H1 (cell line): ENCODE data around the gene DLG5. TPM values are rescaled to one million over a fixed set of nuclear protein-coding genes. Genes with fewer than 3 reads are reported as not detected.
A peak's percentile ranks its signal among the peaks of the same experiment; 100 is the strongest.

Experiments used
- CTCF ChIA-PET: fragments of 300-600 bp; sonication (Branson Sonifier 250); formaldehyde crosslinking; loops from one replicate; lab custom pipeline; 2021; ENCODE audit not compliant: partially characterized antibody; lab: Charles Lee
- POLR2A ChIA-PET: fragments of 300-600 bp; sonication (Branson Sonifier 250); formaldehyde crosslinking; loops from one replicate; lab custom pipeline; 2021; ENCODE audit warnings: inconsistent platforms; ENCODE audit not compliant: partially characterized antibody; lab: Charles Lee
- DNase-seq, 2 experiments: peaks; one replicate each; pipeline versions ENCODE4 v3.0.0 to v3.0.0-alpha.2; 2010 to 2022; ENCODE audit warnings: low spot score in 2 of 2, low read depth in 1 of 2, mixed read lengths in 1 of 2
- FAIRE-seq: peaks from 2 replicates; lab custom pipeline; 2011; peaks lifted over from hg19 to GRCh38; lab: Jason Lieb, UNC
- H2AFZ ChIP-seq: 2 replicates; pipeline ENCODE4 v1.8.1; 2012; ENCODE audit warnings: low read length, inconsistent platforms
- H2AK5ac ChIP-seq: 2 replicates; pipeline ENCODE4 v1.6.1; 2013; ENCODE audit warnings: low read depth, low read length
- H2BK120ac ChIP-seq: replicated peaks from 2 replicates; pipeline ENCODE3; 2013; ENCODE audit warnings: low read depth, low read length, inconsistent platforms
- H2BK12ac ChIP-seq: 2 replicates; pipeline ENCODE4 v1.6.1; 2013; ENCODE audit warnings: low read depth, low read length
- H2BK15ac ChIP-seq: 2 replicates; pipeline ENCODE4 v1.6.1; 2013; ENCODE audit warnings: low read length
- H2BK20ac ChIP-seq: 2 replicates; pipeline ENCODE4 v1.6.1; 2013; ENCODE audit warnings: low read length
- H2BK5ac ChIP-seq: 2 replicates; pipeline ENCODE4 v1.6.1; 2013; ENCODE audit warnings: low read depth, low read length
- H3K14ac ChIP-seq: 2 replicates; pipeline ENCODE4 v1.6.1; 2013; ENCODE audit warnings: inconsistent platforms; ENCODE audit not compliant: insufficient read length
- H3K18ac ChIP-seq: 2 replicates; pipeline ENCODE4 v1.6.1; 2013; ENCODE audit warnings: low read length; ENCODE audit errors: extremely low read depth
- H3K23ac ChIP-seq: 2 replicates; pipeline ENCODE4 v1.6.1; 2013; ENCODE audit warnings: inconsistent platforms; ENCODE audit not compliant: insufficient read length
- H3K23me2 ChIP-seq: 2 replicates; pipeline ENCODE4 v1.6.1; 2013; ENCODE audit warnings: low read depth, low read length
- H3K27ac ChIP-seq: 2 replicates; pipeline ENCODE4 v1.6.1; 2011; ENCODE audit warnings: low read depth, low read length, inconsistent platforms
- H3K27me3 ChIP-seq, 4 experiments: replicated peaks in 1 of 4; 1 replicate in 1 of 4; 2 replicates in 3 of 4; pipeline versions ENCODE4 v1.6.1 to v1.8.1; 2011 to 2013; ENCODE audit warnings: low read length in 3 of 4, mild to moderate bottlenecking in 3 of 4, inconsistent platforms in 2 of 4, mixed read lengths in 2 of 4, moderate library complexity in 1 of 4; ENCODE audit not compliant: control insufficient read depth in 3 of 4, insufficient read depth in 3 of 4; ENCODE audit errors: extremely low read depth in 1 of 4
- H3K36me3 ChIP-seq, 4 experiments: 2 replicates each; pipeline versions ENCODE4 v1.6.1 to v1.8.1; 2011 to 2013; ENCODE audit warnings: mild to moderate bottlenecking in 4 of 4, low read length in 3 of 4, moderate library complexity in 2 of 4, control low read depth in 1 of 4, inconsistent platforms in 1 of 4; ENCODE audit not compliant: insufficient read depth in 4 of 4, control insufficient read depth in 2 of 4
- H3K4ac ChIP-seq: replicated peaks from 2 replicates; pipeline ENCODE3; 2013; ENCODE audit warnings: low read length, low read depth, mixed read lengths, inconsistent platforms; ENCODE audit not compliant: insufficient read length
- H3K4me1 ChIP-seq, 4 experiments: replicated peaks in 1 of 4; 1 replicate in 1 of 4; 2 replicates in 3 of 4; pipeline versions ENCODE4 v1.6.1 to v1.8.1; 2011 to 2013; ENCODE audit warnings: low read length in 3 of 4, inconsistent platforms in 2 of 4, mixed read lengths in 1 of 4; ENCODE audit not compliant: insufficient read depth in 4 of 4, control insufficient read depth in 3 of 4
- H3K4me2 ChIP-seq, 2 experiments: 2 replicates each; pipeline versions ENCODE4 v1.6.1 to v1.8.1; 2011 to 2013; ENCODE audit warnings: low read depth in 2 of 2, low read length in 2 of 2, control low read depth in 1 of 2, inconsistent platforms in 1 of 2, mild to moderate bottlenecking in 1 of 2; ENCODE audit not compliant: insufficient read depth in 1 of 2
- H3K4me3 ChIP-seq, 4 experiments: fragments of 200-600, 300-600 bp in 1 of 4; sonication (generic), shearing (Covaris generic), sonication (Bioruptor Twin) in 1 of 4; 2 replicates each; pipeline versions ENCODE4 v1.5.1 to v1.8.1; 2011 to 2016; ENCODE audit warnings: low read length in 4 of 4, low read depth in 3 of 4, control low read depth in 2 of 4, inconsistent platforms in 2 of 4, mild to moderate bottlenecking in 2 of 4, mixed read lengths in 1 of 4, moderate library complexity in 1 of 4; ENCODE audit not compliant: insufficient read depth in 2 of 4; ENCODE audit errors: extremely low read depth in 1 of 4
- H3K56ac ChIP-seq: replicated peaks from 2 replicates; pipeline ENCODE3; 2013; ENCODE audit warnings: low read depth, mild to moderate bottlenecking, mixed read lengths, low read length, inconsistent platforms; ENCODE audit not compliant: insufficient read length
- H3K79me1 ChIP-seq: 2 replicates; pipeline ENCODE4 v1.6.1; 2013; ENCODE audit warnings: low read depth, low read length, control low read depth
- H3K79me2 ChIP-seq, 2 experiments: 2 replicates each; pipeline versions ENCODE4 v1.6.1 to v1.8.1; 2012 to 2013; ENCODE audit warnings: low read length in 2 of 2, mild to moderate bottlenecking in 2 of 2, inconsistent platforms in 1 of 2; ENCODE audit not compliant: insufficient read depth in 2 of 2, control insufficient read depth in 1 of 2
- H3K9ac ChIP-seq, 4 experiments: replicated peaks in 1 of 4; 1 replicate in 1 of 4; 2 replicates in 3 of 4; pipeline versions ENCODE4 v1.6.1 to v1.8.1; 2011 to 2013; ENCODE audit warnings: low read depth in 3 of 4, low read length in 3 of 4, control low read depth in 2 of 4, mild to moderate bottlenecking in 2 of 4, moderate library complexity in 2 of 4, inconsistent platforms in 1 of 4; ENCODE audit errors: extremely low read depth in 1 of 4
- H3K9me3 ChIP-seq, 2 experiments: 2 replicates each; pipeline versions ENCODE4 v1.6.1 to v1.8.1; 2012 to 2013; ENCODE audit warnings: mild to moderate bottlenecking in 2 of 2, moderate library complexity in 2 of 2, control low read depth in 1 of 2, inconsistent platforms in 1 of 2, low read depth in 1 of 2, low read length in 1 of 2, mixed read lengths in 1 of 2; ENCODE audit not compliant: insufficient read depth in 2 of 2
- H4K20me1 ChIP-seq, 2 experiments: replicated peaks in 1 of 2; 2 replicates each; pipeline versions ENCODE3 to v1.8.1; 2011 to 2013; ENCODE audit warnings: inconsistent platforms in 2 of 2, low read length in 2 of 2, mild to moderate bottlenecking in 1 of 2; ENCODE audit not compliant: insufficient read depth in 2 of 2, control insufficient read depth in 1 of 2
- H4K5ac ChIP-seq: 2 replicates; pipeline ENCODE4 v1.6.1; 2013; ENCODE audit warnings: low read length, low read depth, mixed read lengths, inconsistent platforms; ENCODE audit not compliant: insufficient read length
- H4K8ac ChIP-seq: 2 replicates; pipeline ENCODE4 v1.8.0; 2013; ENCODE audit warnings: mild to moderate bottlenecking, moderate library complexity, low read length, inconsistent platforms; ENCODE audit not compliant: insufficient read depth; ENCODE audit errors: extremely low read depth
- H4K91ac ChIP-seq: replicated peaks from 2 replicates; pipeline ENCODE3; 2013; ENCODE audit warnings: low read length, mixed read lengths, inconsistent platforms; ENCODE audit not compliant: insufficient read length
- BCL11A ChIP-seq, 2 experiments: IDR thresholded peaks; one replicate each; pipeline ENCODE4 v1.6.1; 2011; ENCODE audit warnings: low read depth in 2 of 2, low read length in 2 of 2, mild to moderate bottlenecking in 2 of 2
- CTBP2 ChIP-seq: IDR thresholded peaks from 2 replicates; pipeline ENCODE4 v1.7.0; 2011; ENCODE audit warnings: borderline replicate concordance, mild to moderate bottlenecking, moderate library complexity, mixed read lengths, low read length; ENCODE audit not compliant: insufficient read depth, insufficient read length
- EZH2 ChIP-seq: fragments of 200-600 bp; sonication (generic); IDR thresholded peaks from 2 replicates; pipeline ENCODE4 v1.7.1; 2012; ENCODE audit warnings: low read depth, mild to moderate bottlenecking, moderate library complexity, low read length, inconsistent platforms; ENCODE audit not compliant: severe bottlenecking
- GABPA ChIP-seq: IDR thresholded peaks from 2 replicates; pipeline ENCODE4 v1.6.1; 2011; ENCODE audit warnings: mild to moderate bottlenecking, low read length, moderate library complexity, borderline replicate concordance; ENCODE audit not compliant: insufficient read depth
- JUN ChIP-seq: IDR thresholded peaks from 2 replicates; pipeline ENCODE4 v1.6.1; 2011; ENCODE audit warnings: low read depth, mild to moderate bottlenecking, improper control_type of control experiment, low read length
- KDM4A ChIP-seq: IDR thresholded peaks from one replicate; pipeline ENCODE4 v1.7.1; 2012; ENCODE audit warnings: low read depth, mild to moderate bottlenecking, moderate library complexity, low read length, inconsistent platforms; ENCODE audit not compliant: severe bottlenecking
- POLR2A ChIP-seq, 2 experiments: IDR thresholded peaks; 1 replicate in 1 of 2; 2 replicates in 1 of 2; pipeline ENCODE4 v1.6.1; 2011; ENCODE audit warnings: low read depth in 2 of 2, low read length in 2 of 2, mild to moderate bottlenecking in 2 of 2; ENCODE audit errors: control extremely low read depth in 1 of 2
- POLR2AphosphoS5 ChIP-seq: IDR thresholded peaks from 2 replicates; pipeline ENCODE4 v1.6.1; 2011; ENCODE audit warnings: low read depth, low read length
- SAP30 ChIP-seq: fragments of 300-600 bp; sonication (generic); IDR thresholded peaks from 2 replicates; pipeline ENCODE4 v1.7.1; 2012; ENCODE audit warnings: low read length, moderate library complexity, mild to moderate bottlenecking, inconsistent platforms; ENCODE audit not compliant: insufficient read depth, insufficient replicate concordance
- SP2 ChIP-seq: IDR thresholded peaks from 2 replicates; pipeline ENCODE4 v1.6.1; 2012; ENCODE audit warnings: mild to moderate bottlenecking, low read length, inconsistent platforms
- SP4 ChIP-seq: IDR thresholded peaks from 2 replicates; pipeline ENCODE4 v1.6.1; 2012; ENCODE audit warnings: low read length, inconsistent platforms
- TBP ChIP-seq: IDR thresholded peaks from 2 replicates; pipeline ENCODE4 v1.6.1; 2011; ENCODE audit warnings: low read depth, low read length, improper control_type of control experiment
- whole genome bisulfite sequencing, 2 experiments: shearing (Covaris generic) in 1 of 2; methylation state at CpG; one replicate each; pipeline versions ENCODE4 v1.1.6 to v1.1.7; 2013 to 2015; ENCODE audit warnings: low lambda C conversion rate in 2 of 2, mixed read lengths in 2 of 2, inconsistent platforms in 1 of 2, low coverage in 1 of 2, missing lambda C conversion rate in 1 of 2; ENCODE audit not compliant: insufficient replicate concordance in 2 of 2, insufficient coverage in 1 of 2, insufficient read length in 1 of 2; ENCODE audit errors: extremely low coverage in 1 of 2, missing lambda C conversion rate in 1 of 2; 5-methylcytosine and 5-hydroxymethylcytosine counted together
- polyA plus RNA-seq, 7 experiments: library from polyadenylated mRNA; depleted of rRNA in 3 of 7; stranded (reverse) in 5 of 7; unstranded in 2 of 7; fragments of >200 nt in 5 of 7; fragments of 200-250 nt in 2 of 7; gene quantifications; 1 replicate in 5 of 7; 2 replicates in 1 of 7; 4 replicates in 1 of 7; pipeline versions ENCODE4 v1.2.1 to v1.2.3, GENCODE V29; 2011 to 2013; ENCODE audit warnings: missing spikeins in 2 of 7, mixed read lengths in 2 of 7
- total RNA-seq: library from RNA; stranded (reverse); fragmentation: NEBNext Ultra II Directional; extraction: Animal tissue kit (Norgen Biotek cat#: 25700); gene quantifications from 2 replicates; pipeline ENCODE4 v1.2.1, GENCODE V29; 2021

Gene DLG5
- total and polyA plus RNA-seq, 2 of the 8 experiments (the other 6 are each of a cell fraction or from before 2014, with no cell fraction given) = 15.6 to 71.4 TPM

- no peaks in the 10 kb centered on the region for H3K79me2 ChIP-seq
- H3K56ac ChIP-seq = no peak overlapping the region
- no peak overlapping the region for H2BK15ac ChIP-seq
- H4K8ac ChIP-seq = no peak overlapping the region
- no peak overlapping the region for H3K9ac ChIP-seq
- no peak overlapping the region for H2BK120ac ChIP-seq
- no peak overlapping the region for H3K27ac ChIP-seq
- no peak overlapping the region for H2BK12ac ChIP-seq
- peaks cover 2% of the 10 kb centered on the region for H3K79me1 ChIP-seq
- DNase-seq (no peak), FAIRE-seq (no peak)
- no peak overlapping the region for H2BK20ac ChIP-seq
- no peaks in the 10 kb centered on the region for H3K4me1 ChIP-seq
- no peak overlapping the region for H4K5ac ChIP-seq
- no peak overlapping the region for H3K4ac ChIP-seq
- no peak overlapping the region for H3K23ac ChIP-seq
- H4K91ac ChIP-seq = no peak overlapping the region
- H4K20me1 ChIP-seq = peaks cover 0 to 5% of the 10 kb centered on the region in 2 experiments
- H2AK5ac ChIP-seq = no peak overlapping the region
- TF ChIP-seq SAP30 = no peak
- TF ChIP-seq TBP = no peak
- no peak for TF ChIP-seq BCL11A (IDR thresholded peaks at IDR 0.05; ENCODE audit: low read depth in 2 of 2, low read length in 2 of 2)
- TF ChIP-seq SP4 = no peak
- no peak for TF ChIP-seq CTBP2
- no peak for TF ChIP-seq JUN
- TF ChIP-seq POLR2AphosphoS5 = no peak
- TF ChIP-seq SP2 = no peak
- TF ChIP-seq KDM4A = no peak
- no peak for TF ChIP-seq GABPA
- TF ChIP-seq POLR2A (IDR thresholded peaks at IDR 0.05; ENCODE audit: control extremely low read depth in 1 of 2, low read depth in 2 of 2, low read length in 2 of 2) = no peak
- TF ChIP-seq EZH2 = no peak
- H2BK5ac ChIP-seq = peak overlapping the region; percentile 21; the same call in 1 of the 2 replicates
- H3K14ac ChIP-seq = no peak overlapping the region
- H3K27me3 ChIP-seq = no peaks in the 10 kb centered on the region
- H3K9me3 ChIP-seq = no peaks in the 10 kb centered on the region
- no peak overlapping the region for H3K4me2 ChIP-seq
- ChIA-PET CTCF (interaction anchor here (1.3 to 2.2 kb wide), 2 partner anchors 10 to 29 kb away, joined by 4 to 10 read pairs; no protein-coding TSS in a partner anchor), POLR2A (no interaction called here)
- no peaks in the 10 kb centered on the region for H3K23me2 ChIP-seq
- 85% methylated on average over 8 of the region's 8 CpGs; no CpG with 5 or more reads in 1 of the 2 experiments for WGBS, 2 experiments
- H3K36me3 ChIP-seq = peaks cover 8 to 66% (median 40%) of the 10 kb centered on the region in 4 experiments; a peak in 7 of 8 replicates
- no peak overlapping the region for H3K18ac ChIP-seq
- H2AFZ ChIP-seq = no peak overlapping the region
- H3K4me3 ChIP-seq = no peak overlapping the region
These were observed 117.2 kb downstream of the DLG5 start for GRCh38 chr10:77809336-77809735.
